ENCODE measurements around the gene USP24. TPM values are rescaled to one million over a fixed set of nuclear protein-coding genes. Genes with fewer than 3 reads are reported as not detected.

The USP24 gene
- total and polyA plus RNA-seq, 10 of the 15 experiments (the other 5 are each of a cell fraction or from before 2014, with no cell fraction given): 4.6 to 36.5 (median 25.3) TPM

DNA sequence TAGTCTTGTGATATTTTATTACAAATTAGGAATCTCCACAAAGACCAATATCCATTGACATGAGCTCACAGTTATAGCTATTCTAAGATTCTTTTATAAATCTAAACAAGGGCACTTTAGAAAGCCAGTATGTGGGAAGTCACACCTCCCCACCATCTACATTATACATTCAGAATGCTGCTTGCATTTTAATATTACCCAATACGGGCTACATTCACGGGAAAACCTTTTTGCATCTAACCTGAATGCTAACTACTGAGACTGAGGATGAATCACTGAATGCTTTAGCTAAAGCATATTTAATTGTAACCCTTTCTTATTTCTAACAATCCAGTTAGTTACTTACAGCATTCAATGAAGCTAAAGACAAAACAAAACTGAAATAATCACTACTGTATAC is 122.7 kb downstream of the USP24 start:
- Histone ChIP-seq H4K20me1 (ENCODE audit: control insufficient read depth, insufficient read depth) (no peaks in the 10 kb centered on the region), H3K4me1 (ENCODE audit: control insufficient read depth, insufficient read depth, low read length) (no peaks in the 10 kb centered on the region), H3K27me3 (replicated peaks in 1 of 2; ENCODE audit: control insufficient read depth in 2 of 2, insufficient read depth in 2 of 2, low read length in 1 of 2) (no peaks in the 10 kb centered on the region), H3K9ac (ENCODE audit: control insufficient read depth, insufficient read depth, low read length) (no peak overlapping the region), H3K27ac (ENCODE audit: control insufficient read depth, insufficient read depth) (no peak overlapping the region), H3K9me3 (replicated peaks; ENCODE audit: control insufficient read depth, insufficient read depth, low read length) (no peaks in the 10 kb centered on the region), H3K79me2 (ENCODE audit: control insufficient read depth, insufficient read depth, low read length) (no peaks in the 10 kb centered on the region), H3K4me2 (ENCODE audit: control insufficient read depth, insufficient read depth) (no peak overlapping the region), H3K4me3 (no peak overlapping the region), H2AFZ (ENCODE audit: control insufficient read depth, low read depth, low read length) (no peak overlapping the region), H3K36me3 (ENCODE audit: control insufficient read depth in 2 of 2, insufficient read depth in 2 of 2, low read length in 1 of 2) (peaks cover 6 to 36% of the 10 kb centered on the region in 2 experiments)
- FAIRE-seq (no peak), DNase-seq (ENCODE audit: low read depth, low spot score) (no peak), ATAC-seq (no peak)
- 100% methylated on average over 2 of the region's 2 CpGs for WGBS (ENCODE audit: insufficient coverage, insufficient replicate concordance, low lambda C conversion rate, missing lambda C conversion rate)
- ChIA-PET CTCF (interaction anchor here (1.2 kb wide), 1 partner anchor 47 kb away, joined by 4 read pairs; no protein-coding TSS in a partner anchor), POLR2A (no interaction called here), SMC1A (ENCODE audit: uncharacterized antibody, unreplicated experiment) (interaction anchor here (1.3 kb wide), 1 partner anchor 56 kb away, joined by 5 read pairs; no protein-coding TSS in a partner anchor), RAD21 (ENCODE audit: unreplicated experiment) (no interaction called here)
- no TSS peak for BruUV-seq (replicated peaks)
- intact Hi-C loops (cut with micrococcal nuclease; ENCODE audit: unreplicated experiment): no loop called here
- TF ChIP-seq, protein P1, sequence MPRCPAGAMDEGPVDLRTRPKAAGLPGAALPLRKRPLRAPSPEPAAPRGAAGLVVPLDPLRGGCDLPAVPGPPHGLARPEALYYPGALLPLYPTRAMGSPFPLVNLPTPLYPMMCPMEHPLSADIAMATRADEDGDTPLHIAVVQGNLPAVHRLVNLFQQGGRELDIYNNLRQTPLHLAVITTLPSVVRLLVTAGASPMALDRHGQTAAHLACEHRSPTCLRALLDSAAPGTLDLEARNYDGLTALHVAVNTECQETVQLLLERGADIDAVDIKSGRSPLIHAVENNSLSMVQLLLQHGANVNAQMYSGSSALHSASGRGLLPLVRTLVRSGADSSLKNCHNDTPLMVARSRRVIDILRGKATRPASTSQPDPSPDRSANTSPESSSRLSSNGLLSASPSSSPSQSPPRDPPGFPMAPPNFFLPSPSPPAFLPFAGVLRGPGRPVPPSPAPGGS (IDR thresholded peaks at IDR 0.05; ENCODE audit: borderline replicate concordance, insufficient read depth, low read depth, low read length, poor library complexity, severe bottlenecking): no peak
- TF ChIP-seq SIX5 (IDR thresholded peaks at IDR 0.05; ENCODE audit: low read depth, low read length, severe bottlenecking) (no peak), POU2F2 (IDR thresholded peaks at IDR 0.05; ENCODE audit: borderline replicate concordance, low read depth, low read length) (no peak), ZNF207 (IDR thresholded peaks at IDR 0.05; ENCODE audit: borderline replicate concordance) (no peak), RAD21 (IDR thresholded peaks at IDR 0.05; ENCODE audit: insufficient read depth, low read depth, low read length) (no peak), HDAC2 (IDR thresholded peaks at IDR 0.05) (no peak), FOS (IDR thresholded peaks at IDR 0.05; ENCODE audit: borderline replicate concordance, extremely low read depth, insufficient read length) (no peak), MEF2A (IDR thresholded peaks at IDR 0.05; ENCODE audit: insufficient read depth, low read depth, low read length) (no peak), PML (IDR thresholded peaks at IDR 0.05; ENCODE audit: low read length) (no peak)
- TF ChIP-seq, protein P2, sequence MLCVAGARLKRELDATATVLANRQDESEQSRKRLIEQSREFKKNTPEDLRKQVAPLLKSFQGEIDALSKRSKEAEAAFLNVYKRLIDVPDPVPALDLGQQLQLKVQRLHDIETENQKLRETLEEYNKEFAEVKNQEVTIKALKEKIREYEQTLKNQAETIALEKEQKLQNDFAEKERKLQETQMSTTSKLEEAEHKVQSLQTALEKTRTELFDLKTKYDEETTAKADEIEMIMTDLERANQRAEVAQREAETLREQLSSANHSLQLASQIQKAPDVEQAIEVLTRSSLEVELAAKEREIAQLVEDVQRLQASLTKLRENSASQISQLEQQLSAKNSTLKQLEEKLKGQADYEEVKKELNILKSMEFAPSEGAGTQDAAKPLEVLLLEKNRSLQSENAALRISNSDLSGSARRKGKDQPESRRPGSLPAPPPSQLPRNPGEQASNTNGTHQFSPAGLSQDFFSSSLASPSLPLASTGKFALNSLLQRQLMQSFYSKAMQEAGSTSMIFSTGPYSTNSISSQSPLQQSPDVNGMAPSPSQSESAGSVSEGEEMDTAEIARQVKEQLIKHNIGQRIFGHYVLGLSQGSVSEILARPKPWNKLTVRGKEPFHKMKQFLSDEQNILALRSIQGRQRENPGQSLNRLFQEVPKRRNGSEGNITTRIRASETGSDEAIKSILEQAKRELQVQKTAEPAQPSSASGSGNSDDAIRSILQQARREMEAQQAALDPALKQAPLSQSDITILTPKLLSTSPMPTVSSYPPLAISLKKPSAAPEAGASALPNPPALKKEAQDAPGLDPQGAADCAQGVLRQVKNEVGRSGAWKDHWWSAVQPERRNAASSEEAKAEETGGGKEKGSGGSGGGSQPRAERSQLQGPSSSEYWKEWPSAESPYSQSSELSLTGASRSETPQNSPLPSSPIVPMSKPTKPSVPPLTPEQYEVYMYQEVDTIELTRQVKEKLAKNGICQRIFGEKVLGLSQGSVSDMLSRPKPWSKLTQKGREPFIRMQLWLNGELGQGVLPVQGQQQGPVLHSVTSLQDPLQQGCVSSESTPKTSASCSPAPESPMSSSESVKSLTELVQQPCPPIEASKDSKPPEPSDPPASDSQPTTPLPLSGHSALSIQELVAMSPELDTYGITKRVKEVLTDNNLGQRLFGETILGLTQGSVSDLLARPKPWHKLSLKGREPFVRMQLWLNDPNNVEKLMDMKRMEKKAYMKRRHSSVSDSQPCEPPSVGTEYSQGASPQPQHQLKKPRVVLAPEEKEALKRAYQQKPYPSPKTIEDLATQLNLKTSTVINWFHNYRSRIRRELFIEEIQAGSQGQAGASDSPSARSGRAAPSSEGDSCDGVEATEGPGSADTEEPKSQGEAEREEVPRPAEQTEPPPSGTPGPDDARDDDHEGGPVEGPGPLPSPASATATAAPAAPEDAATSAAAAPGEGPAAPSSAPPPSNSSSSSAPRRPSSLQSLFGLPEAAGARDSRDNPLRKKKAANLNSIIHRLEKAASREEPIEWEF (IDR thresholded peaks at IDR 0.05; ENCODE audit: insufficient replicate concordance, low read depth, low read length): no peak
- in situ Hi-C loops (cut with MboI): no loop called here

Measured in GM12878 (cell line).